ENCODE data around the gene PGBD5.

DNA sequence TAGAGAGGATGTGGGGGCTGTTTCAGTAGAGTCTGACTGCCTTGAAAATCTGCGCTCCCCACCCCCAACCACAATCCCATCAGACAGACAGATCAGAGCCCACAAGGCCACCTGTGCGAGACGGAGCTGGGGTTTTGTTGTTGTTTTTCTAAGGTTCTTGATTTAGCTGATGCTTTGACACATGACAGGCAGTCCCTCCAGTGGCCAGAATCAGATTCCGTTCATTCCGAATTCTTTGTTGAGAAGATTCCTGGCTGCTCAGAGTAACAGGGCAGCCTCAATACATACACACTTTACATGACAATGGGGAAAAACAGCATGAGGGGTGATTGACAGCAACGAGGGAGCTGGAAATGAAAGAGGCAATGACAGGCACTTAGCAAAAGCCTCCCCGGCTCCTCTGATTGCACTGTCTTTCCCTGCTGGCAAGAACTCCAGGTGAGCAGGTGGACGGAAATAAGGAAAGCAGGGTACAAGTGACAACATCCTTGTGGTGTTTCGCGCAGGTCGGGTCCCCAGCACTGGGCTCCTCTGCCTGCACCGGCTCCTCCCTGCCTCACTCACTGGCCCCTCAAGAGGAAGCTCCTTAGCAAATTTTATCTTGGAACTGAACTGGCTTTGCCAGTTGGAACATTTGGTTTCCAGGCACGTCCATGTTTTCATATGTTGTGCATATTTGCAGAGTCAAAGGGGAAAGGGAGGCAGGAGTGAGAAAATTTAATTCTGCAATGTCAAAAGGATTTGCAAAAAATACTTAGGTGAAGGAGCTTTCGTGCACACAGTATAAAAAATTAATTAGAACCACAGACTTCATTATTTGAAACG is 148.7 kb downstream of the PGBD5 start:
- TF ChIP-seq, protein P1, sequence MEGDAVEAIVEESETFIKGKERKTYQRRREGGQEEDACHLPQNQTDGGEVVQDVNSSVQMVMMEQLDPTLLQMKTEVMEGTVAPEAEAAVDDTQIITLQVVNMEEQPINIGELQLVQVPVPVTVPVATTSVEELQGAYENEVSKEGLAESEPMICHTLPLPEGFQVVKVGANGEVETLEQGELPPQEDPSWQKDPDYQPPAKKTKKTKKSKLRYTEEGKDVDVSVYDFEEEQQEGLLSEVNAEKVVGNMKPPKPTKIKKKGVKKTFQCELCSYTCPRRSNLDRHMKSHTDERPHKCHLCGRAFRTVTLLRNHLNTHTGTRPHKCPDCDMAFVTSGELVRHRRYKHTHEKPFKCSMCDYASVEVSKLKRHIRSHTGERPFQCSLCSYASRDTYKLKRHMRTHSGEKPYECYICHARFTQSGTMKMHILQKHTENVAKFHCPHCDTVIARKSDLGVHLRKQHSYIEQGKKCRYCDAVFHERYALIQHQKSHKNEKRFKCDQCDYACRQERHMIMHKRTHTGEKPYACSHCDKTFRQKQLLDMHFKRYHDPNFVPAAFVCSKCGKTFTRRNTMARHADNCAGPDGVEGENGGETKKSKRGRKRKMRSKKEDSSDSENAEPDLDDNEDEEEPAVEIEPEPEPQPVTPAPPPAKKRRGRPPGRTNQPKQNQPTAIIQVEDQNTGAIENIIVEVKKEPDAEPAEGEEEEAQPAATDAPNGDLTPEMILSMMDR (IDR thresholded peaks at IDR 0.05; ENCODE audit: poor library complexity): no peak
- no peak for TF ChIP-seq EZH2 (IDR thresholded peaks at IDR 0.05; ENCODE audit: borderline replicate concordance)
